Ectodermal cell (in vitro differentiated cells): Measurements from ENCODE around the gene EIF3F.

Source experiments
- H3K27ac ChIP-seq: 2 replicates; pipeline ENCODE4 v1.7.0; 2013; ENCODE audit warnings: mild to moderate bottlenecking, low read depth, low read length; ENCODE audit not compliant: insufficient read depth, poor library complexity, severe bottlenecking
- H3K27me3 ChIP-seq: 2 replicates; pipeline ENCODE4 v1.7.0; 2013; ENCODE audit warnings: mild to moderate bottlenecking, low read length; ENCODE audit not compliant: insufficient read depth, control insufficient read depth, poor library complexity, severe bottlenecking
- H3K36me3 ChIP-seq: one replicate; pipeline ENCODE4 v1.7.0; 2013; ENCODE audit warnings: low read length; ENCODE audit not compliant: control insufficient read depth, insufficient read depth
- H3K4me1 ChIP-seq: one replicate; pipeline ENCODE4 v1.7.0; 2013; ENCODE audit warnings: low read length; ENCODE audit not compliant: control insufficient read depth, insufficient read depth
- H3K4me3 ChIP-seq: 2 replicates; pipeline ENCODE4 v1.7.0; 2013; ENCODE audit warnings: low read depth, low read length, control low read depth; ENCODE audit not compliant: insufficient read depth
- H3K9me3 ChIP-seq: 2 replicates; pipeline ENCODE4 v1.7.0; 2013; ENCODE audit warnings: mild to moderate bottlenecking, low read length, moderate library complexity; ENCODE audit not compliant: control insufficient read depth
- WGBS, 2 experiments: methylation state at CpG; one replicate each; pipeline ENCODE4 v1.1.7; 2013; ENCODE audit warnings: missing lambda C conversion rate in 2 of 2; 5-methylcytosine and 5-hydroxymethylcytosine counted together

Gene EIF3F

DNA sequence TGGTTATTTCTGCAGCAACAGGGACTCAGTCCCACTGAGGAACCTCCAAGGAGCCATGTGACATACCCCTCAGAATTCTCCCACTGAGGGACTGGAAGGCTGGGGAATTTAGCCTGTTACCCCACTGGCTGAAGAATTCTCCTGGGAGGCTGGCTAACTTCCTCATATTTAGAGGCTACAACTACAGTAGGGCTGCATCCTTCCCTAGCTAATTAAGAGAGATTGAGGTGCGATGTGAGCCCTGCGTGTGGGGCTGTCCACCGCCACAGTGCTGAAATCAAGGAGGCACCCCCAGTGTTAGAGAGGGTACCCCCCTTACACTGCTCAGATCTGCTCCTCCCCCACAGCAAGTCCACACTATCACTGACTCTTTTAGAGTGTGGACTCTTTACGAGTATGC, 21.1 kb downstream of the EIF3F start:
- Histone ChIP-seq H3K27me3 (no peaks in the 10 kb centered on the region), H3K4me1 (no peaks in the 10 kb centered on the region)
- WGBS, 2 experiments: 70 to 72% methylated on average over 3 to 4 of the region's 4 CpGs

GRCh38 chr11:8009856-8010255, 22.7 kb downstream of the EIF3F start:
- no peaks in the 10 kb centered on the region for H3K9me3 ChIP-seq
- no peak overlapping the region for H3K4me3 ChIP-seq
- H3K27me3 ChIP-seq: no peaks in the 10 kb centered on the region
- no peaks in the 10 kb centered on the region for H3K36me3 ChIP-seq
- 91 to 99% methylated on average over 3 of the region's 3 CpGs for WGBS, 2 experiments
- no peak overlapping the region for H3K27ac ChIP-seq
- no peaks in the 10 kb centered on the region for H3K4me1 ChIP-seq

More for the DNA sequence above, 21.1 kb downstream of the EIF3F start:
- no peaks in the 10 kb centered on the region for H3K36me3 ChIP-seq
- no peaks in the 10 kb centered on the region for H3K9me3 ChIP-seq
- no peak overlapping the region for H3K27ac ChIP-seq
- H3K4me3 ChIP-seq: no peak overlapping the region

DNA sequence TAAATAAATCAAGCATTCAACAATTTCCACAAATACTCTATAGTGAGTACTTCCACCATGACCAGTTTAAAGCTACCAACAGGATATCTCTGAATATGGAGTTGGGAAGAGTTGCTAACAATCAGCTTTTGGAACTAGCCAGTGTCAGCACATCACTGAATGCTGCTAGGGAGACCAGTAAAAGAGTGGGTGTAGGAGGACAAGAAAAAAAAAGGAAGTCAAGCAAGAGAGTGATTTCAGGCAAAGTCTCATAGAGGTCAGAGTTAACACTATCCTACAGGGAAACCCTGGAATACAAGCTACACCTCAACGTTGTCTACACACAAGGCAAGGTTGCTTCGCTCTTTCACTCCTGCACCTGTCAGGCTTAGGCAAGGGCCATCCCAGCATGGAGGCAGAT, 24.2 kb downstream of the EIF3F start:
- Histone ChIP-seq H3K4me1 (no peaks in the 10 kb centered on the region), H3K27me3 (peaks cover 4% of the 10 kb centered on the region), H3K9me3 (no peaks in the 10 kb centered on the region), H3K36me3 (no peaks in the 10 kb centered on the region), H3K27ac (no peak overlapping the region), H3K4me3 (no peak overlapping the region)
- 84 to 100% methylated on average over 2 of the region's 2 CpGs for WGBS, 2 experiments

GRCh38 chr11:8011981-8012444, 24.9 kb downstream of the EIF3F start:
- no peaks in the 10 kb centered on the region for H3K9me3 ChIP-seq
- WGBS, 2 experiments: 93 to 95% methylated on average over 3 to 4 of the region's 4 CpGs
- no peaks in the 10 kb centered on the region for H3K4me1 ChIP-seq

GRCh38 chr11:8013833-8014232, 26.7 kb downstream of the EIF3F start:
- Histone ChIP-seq H3K27me3 (peaks cover 27% of the 10 kb centered on the region), H3K4me1 (peaks cover 3% of the 10 kb centered on the region), H3K4me3 (no peak overlapping the region), H3K9me3 (no peaks in the 10 kb centered on the region), H3K27ac (no peak overlapping the region), H3K36me3 (no peaks in the 10 kb centered on the region)
- 72 to 80% methylated on average over 5 of the region's 5 CpGs for WGBS, 2 experiments

More at GRCh38 chr11:8011981-8012444, 24.9 kb downstream of the EIF3F start:
- Histone ChIP-seq H3K27ac (no peak overlapping the region), H3K4me3 (no peak overlapping the region), H3K36me3 (no peaks in the 10 kb centered on the region), H3K27me3 (peaks cover 11% of the 10 kb centered on the region)

DNA sequence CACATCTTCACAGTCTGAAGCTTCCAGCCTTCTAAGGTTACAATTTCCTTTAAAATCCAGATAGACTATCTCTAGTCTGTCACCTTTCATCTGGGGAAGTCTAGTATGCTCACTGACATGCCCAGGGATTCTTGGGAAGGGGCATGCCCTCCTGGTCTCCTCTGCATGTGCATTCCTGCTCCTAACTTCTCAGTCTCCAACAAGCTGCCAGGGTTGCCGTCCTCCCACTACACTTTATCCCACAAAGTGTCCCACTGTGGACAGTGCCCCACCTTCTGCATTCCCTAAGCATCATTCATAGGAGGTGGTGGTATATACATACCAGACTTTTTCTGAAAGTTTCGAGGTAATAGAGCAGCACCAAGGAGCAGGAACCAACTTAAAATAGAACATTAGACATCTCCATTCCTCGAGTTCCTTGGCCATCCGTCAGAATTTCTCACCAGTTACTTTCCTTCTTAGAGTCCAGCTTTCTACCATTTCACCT, 28.7 kb downstream of the EIF3F start:
- Histone ChIP-seq H3K27ac (no peak overlapping the region), H3K4me1 (peaks cover 10% of the 10 kb centered on the region), H3K27me3 (peaks cover 47% of the 10 kb centered on the region), H3K4me3 (no peak overlapping the region), H3K9me3 (no peaks in the 10 kb centered on the region), H3K36me3 (no peaks in the 10 kb centered on the region)
- 70 to 83% methylated on average over 3 to 4 of the region's 4 CpGs for WGBS, 2 experiments

- WGBS, 2 experiments: 10 to 13% methylated on average over 4 of the region's 4 CpGs
- H3K9me3 ChIP-seq: no peaks in the 10 kb centered on the region
- no peak overlapping the region for H3K4me3 ChIP-seq
- no peaks in the 10 kb centered on the region for H3K36me3 ChIP-seq
- peaks cover 10% of the 10 kb centered on the region for H3K4me1 ChIP-seq
- H3K27ac ChIP-seq: no peak overlapping the region
- peaks cover 52% of the 10 kb centered on the region for H3K27me3 ChIP-seq
Measured at GRCh38 chr11:8016440-8016839, 29.3 kb downstream of the EIF3F start.

DNA sequence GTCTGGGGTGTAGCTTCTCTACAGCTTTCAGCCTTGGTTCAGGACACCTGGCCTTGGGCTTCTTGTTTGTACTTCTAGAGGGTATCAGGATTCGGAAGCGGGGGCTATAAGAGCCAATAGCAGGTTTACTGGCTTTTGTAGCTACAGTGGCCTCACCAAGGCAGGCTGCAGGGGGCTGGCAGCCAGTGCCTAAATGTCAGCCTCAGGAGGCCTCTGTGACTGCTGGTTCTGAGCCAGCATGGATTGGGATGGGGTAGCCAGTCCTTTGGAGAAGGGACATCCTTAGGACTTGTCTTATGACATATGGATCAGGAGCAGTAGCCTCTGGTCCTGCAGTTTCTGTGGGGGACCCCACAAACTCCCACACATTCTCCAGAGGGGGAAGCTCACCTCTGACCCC, 29.9 kb downstream of the EIF3F start:
- Histone ChIP-seq H3K4me3 (no peak overlapping the region), H3K27me3 (peaks cover 56% of the 10 kb centered on the region), H3K9me3 (no peaks in the 10 kb centered on the region), H3K36me3 (no peaks in the 10 kb centered on the region), H3K27ac (no peak overlapping the region), H3K4me1 (peaks cover 10% of the 10 kb centered on the region)
- WGBS, 2 experiments: 91 to 95% methylated on average over 2 of the region's 2 CpGs

DNA sequence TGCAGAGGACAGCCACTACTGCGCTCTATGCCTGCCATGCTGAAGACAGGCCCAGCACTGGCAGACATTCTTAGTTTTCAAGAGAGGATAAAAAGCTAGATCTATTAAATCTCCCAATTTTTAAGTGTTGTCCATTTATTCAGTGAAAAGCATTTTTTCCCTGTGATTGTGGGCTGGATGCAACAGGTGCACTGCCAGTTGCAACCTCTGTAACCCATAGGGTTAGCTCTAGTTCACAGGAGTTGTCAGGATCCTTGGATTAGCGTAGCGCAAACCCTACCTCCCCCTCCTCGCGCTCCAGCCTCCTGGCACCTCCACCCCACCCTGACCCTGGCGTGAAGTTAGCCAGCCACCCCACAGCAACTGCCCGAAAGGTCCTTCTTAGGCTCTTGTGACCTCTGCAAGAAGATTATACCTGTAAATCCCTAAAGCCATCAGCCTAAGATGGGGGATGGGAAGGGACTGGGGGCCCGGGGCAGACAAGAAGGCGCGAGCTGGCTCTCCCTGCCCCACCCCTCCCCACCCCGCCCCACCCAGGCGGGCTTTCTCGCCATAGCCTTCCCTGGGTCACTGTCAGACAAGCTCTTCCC, 30.9 kb downstream of the EIF3F start:
- H3K36me3 ChIP-seq: no peaks in the 10 kb centered on the region
- H3K9me3 ChIP-seq: no peaks in the 10 kb centered on the region
- 43 to 44% methylated on average over 12 of the region's 13 CpGs for WGBS, 2 experiments
- H3K4me1 ChIP-seq: peaks cover 10% of the 10 kb centered on the region
- H3K27ac ChIP-seq: no peak overlapping the region
- no peak overlapping the region for H3K4me3 ChIP-seq
- peaks cover 58% of the 10 kb centered on the region for H3K27me3 ChIP-seq

DNA sequence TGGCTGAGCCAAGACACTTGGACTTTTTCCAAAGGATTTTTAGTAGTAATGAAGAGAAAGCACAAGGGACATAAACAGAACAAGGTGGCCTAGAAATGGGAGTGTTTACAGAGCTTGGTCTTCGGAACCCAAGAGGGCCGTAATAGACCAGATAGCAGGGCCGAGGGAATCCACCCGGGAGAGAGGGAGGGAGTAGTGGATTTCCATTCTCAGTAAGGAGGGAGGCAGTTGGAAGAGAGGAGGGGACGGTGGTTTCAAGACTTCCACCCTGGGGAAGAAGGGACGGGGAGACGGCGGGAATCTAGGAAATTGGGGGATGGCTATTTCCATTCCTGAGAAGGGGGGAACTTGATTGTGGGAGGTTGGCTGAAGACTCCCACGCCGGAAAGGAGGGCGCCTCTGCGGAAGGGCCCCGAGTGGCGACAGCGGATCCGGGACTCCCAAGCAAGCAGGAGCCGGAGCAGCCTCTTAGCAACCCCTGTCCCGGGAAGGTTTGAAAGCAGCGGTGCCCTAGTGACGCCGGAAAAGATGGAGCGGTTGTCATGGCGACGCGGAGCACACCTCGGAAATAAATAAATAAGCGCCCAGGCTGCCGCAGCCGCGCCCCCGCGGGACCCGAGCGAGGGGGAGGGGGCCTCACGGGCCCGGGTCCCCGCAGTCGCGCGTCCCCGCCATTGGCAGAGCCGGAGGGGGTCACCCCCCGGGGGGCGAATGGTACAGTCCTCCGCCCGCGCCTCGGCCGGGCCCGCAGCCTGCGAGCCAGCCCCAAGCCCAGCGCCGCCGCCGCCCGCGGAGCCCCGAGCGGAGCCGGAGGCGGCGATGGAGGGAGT, 31.6 kb downstream of the EIF3F start:
- Histone ChIP-seq H3K36me3 (no peaks in the 10 kb centered on the region), H3K27me3 (peaks cover 58% of the 10 kb centered on the region), H3K27ac (no peak overlapping the region), H3K4me3 (peak overlapping the region; percentile 61), H3K4me1 (peaks cover 10% of the 10 kb centered on the region), H3K9me3 (no peaks in the 10 kb centered on the region)
- WGBS, 2 experiments: 3% methylated on average over 62 of the region's 62 CpGs
